Ishikawa (cell line): Measurements from ENCODE around the gene COPE.

ENCODE experiments used
- CEBPB ChIP-seq: IDR thresholded peaks from 2 replicates; pipeline ENCODE4 v1.6.1; 2012
- CREB1 ChIP-seq: IDR thresholded peaks from 2 replicates; pipeline ENCODE4 v1.6.1; 2012; ENCODE audit warnings: low read depth
- EGR1 ChIP-seq: IDR thresholded peaks from 2 replicates; pipeline ENCODE4 v1.6.1; 2012
- EP300 ChIP-seq: IDR thresholded peaks from 2 replicates; pipeline ENCODE4 v1.6.1; 2012; ENCODE audit warnings: borderline replicate concordance
- NFIC ChIP-seq: IDR thresholded peaks from 2 replicates; pipeline ENCODE4 v1.6.1; 2012
- RAD21 ChIP-seq: IDR thresholded peaks from 2 replicates; pipeline ENCODE4 v1.6.1; 2012; ENCODE audit warnings: low read depth
- TAF1 ChIP-seq: IDR thresholded peaks from 2 replicates; pipeline ENCODE4 v1.6.1; 2012; ENCODE audit warnings: low read depth, mild to moderate bottlenecking
- TCF12 ChIP-seq: IDR thresholded peaks from 2 replicates; pipeline ENCODE4 v1.6.1; 2012; ENCODE audit warnings: low read depth
- YY1 ChIP-seq: IDR thresholded peaks from 2 replicates; pipeline ENCODE4 v1.6.1; 2012; ENCODE audit warnings: low read depth
- ZBTB7A ChIP-seq: IDR thresholded peaks from 2 replicates; pipeline ENCODE4 v1.6.1; 2012; ENCODE audit warnings: low read depth
- TF ChIP-seq, protein P1 (sequence below): IDR thresholded peaks from 2 replicates; pipeline ENCODE4 v1.6.1; 2012

DNA sequence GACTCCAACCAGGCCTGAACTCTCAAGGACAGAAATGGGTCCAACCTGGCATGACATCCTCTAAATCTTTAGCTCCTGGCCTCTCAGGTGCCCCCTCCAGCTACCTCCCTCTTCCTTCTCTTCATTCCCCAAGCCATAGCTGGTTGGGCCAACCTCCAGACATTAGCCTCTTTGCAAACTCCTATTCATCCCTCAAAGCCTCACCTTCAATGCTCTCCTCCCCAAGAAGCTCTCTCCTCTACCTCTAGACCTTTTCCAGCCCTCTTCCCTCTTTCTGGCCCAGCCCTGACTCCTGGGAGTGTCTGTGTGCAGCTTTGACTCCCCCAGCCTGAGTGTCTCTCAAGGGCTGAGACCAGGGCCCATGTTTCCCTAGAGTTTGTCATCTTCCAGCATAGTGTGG is 27.1 kb upstream of the COPE start:
- TF ChIP-seq, protein P1, sequence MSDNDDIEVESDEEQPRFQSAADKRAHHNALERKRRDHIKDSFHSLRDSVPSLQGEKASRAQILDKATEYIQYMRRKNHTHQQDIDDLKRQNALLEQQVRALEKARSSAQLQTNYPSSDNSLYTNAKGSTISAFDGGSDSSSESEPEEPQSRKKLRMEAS = no peak
- TF ChIP-seq EP300 = no peak
- no peak for TF ChIP-seq CEBPB
- TF ChIP-seq TCF12 = no peak
- no peak for TF ChIP-seq RAD21
- TF ChIP-seq TAF1 = no peak
- no peak for TF ChIP-seq ZBTB7A
- TF ChIP-seq EGR1 = no peak
- TF ChIP-seq NFIC = no peak
- TF ChIP-seq YY1 = no peak
- TF ChIP-seq CREB1 = no peak
